HG02970 (cell line): ENCODE results near the gene BCAS1.

Experiments
- ATAC-seq: cut with Tn5 transposase; IDR thresholded peaks from one replicate; pipeline ENCODE4 v1.9.1; 2021; ENCODE audit warnings: mild to moderate bottlenecking, moderate library complexity, moderate number of reproducible peaks; ENCODE audit not compliant: unreplicated experiment, low FRiP score

Gene BCAS1

GRCh38 chr20:54103762-54104600 is 33.6 kb upstream of the BCAS1 start:
- ATAC-seq, result no peak

- peak; percentile 56 for ATAC-seq
Observed at GRCh38 chr20:54103067-54103761, 32.8 kb upstream of the BCAS1 start.

GRCh38 chr20:54102543-54102942 is 32.1 kb upstream of the BCAS1 start:
- no peak for ATAC-seq

- ATAC-seq, result no peak
Observed at GRCh38 chr20:54100563-54100962, 30.2 kb upstream of the BCAS1 start.

GRCh38 chr20:54099894-54100293 is 29.5 kb upstream of the BCAS1 start:
- ATAC-seq, result no peak

GRCh38 chr20:54098047-54098446 is 27.7 kb upstream of the BCAS1 start:
- ATAC-seq, result no peak

GRCh38 chr20:54097236-54097529 is 26.8 kb upstream of the BCAS1 start:
- no peak for ATAC-seq

- no peak for ATAC-seq
Observed at GRCh38 chr20:54095824-54096223, 25.4 kb upstream of the BCAS1 start.

- no peak for ATAC-seq
Observed at GRCh38 chr20:54094268-54094580, 23.8 kb upstream of the BCAS1 start.

- no peak for ATAC-seq
Observed at GRCh38 chr20:54093423-54094267, 23.3 kb upstream of the BCAS1 start.

GRCh38 chr20:54092021-54092420 is 21.6 kb upstream of the BCAS1 start:
- ATAC-seq, result no peak

- ATAC-seq, result no peak
Observed at GRCh38 chr20:54091120-54091480, 20.7 kb upstream of the BCAS1 start.

GRCh38 chr20:54090230-54091119 is 20.1 kb upstream of the BCAS1 start:
- ATAC-seq, result no peak

- ATAC-seq, result no peak
Observed at GRCh38 chr20:54088430-54088829, 18.0 kb upstream of the BCAS1 start.

- ATAC-seq, result no peak
Observed at GRCh38 chr20:54086507-54087039, 16.2 kb upstream of the BCAS1 start.

GRCh38 chr20:54085910-54086309 is 15.5 kb upstream of the BCAS1 start:
- ATAC-seq, result no peak

GRCh38 chr20:54085425-54085824 is 15.0 kb upstream of the BCAS1 start:
- ATAC-seq, result no peak

GRCh38 chr20:54084727-54085388 is 14.5 kb upstream of the BCAS1 start:
- no peak for ATAC-seq

GRCh38 chr20:54084193-54084592 is 13.8 kb upstream of the BCAS1 start:
- no peak for ATAC-seq

- ATAC-seq, result no peak
Observed at GRCh38 chr20:54083459-54083858, 13.1 kb upstream of the BCAS1 start.
